Stimulated activated CD4-positive, alpha-beta T cell treated with anti-CD3 and anti-CD28 coated beads, Interleukin-12 subunit alpha, Interleukin-12 subunit beta, amount 100 ng/mL, for 24 hours (primary cell): ENCODE measurements around the gene SH3GL1.

ENCODE experiments used
- DNase-seq, 2 experiments: peaks; one replicate each; pipeline ENCODE4 v3.0.0-alpha.2; 2020; ENCODE audit warnings: low read depth in 2 of 2

Gene SH3GL1

GRCh38 chr19:4400135-4400936 is at the start of gene SH3GL1:
TSS of gene SH3GL1 (minus strand) at chr19:4400547. CDS start at chr19:4400368, 179 bp downstream.
- peak; percentile 87 to 91 for DNase-seq

- no peak for DNase-seq
These were observed 49.3 kb upstream of the SH3GL1 start for GRCh38 chr19:4449639-4450028.

- no peak for DNase-seq
These were observed 48.8 kb upstream of the SH3GL1 start for GRCh38 chr19:4449022-4449638.

- no peak for DNase-seq
These were observed 48.0 kb upstream of the SH3GL1 start for GRCh38 chr19:4448147-4448985.

- DNase-seq: no peak
These were observed 47.2 kb upstream of the SH3GL1 start for GRCh38 chr19:4447327-4448146.

GRCh38 chr19:4446704-4447200 is 46.4 kb upstream of the SH3GL1 start:
- DNase-seq: no peak

- DNase-seq: no peak
These were observed 45.8 kb upstream of the SH3GL1 start for GRCh38 chr19:4445963-4446703.

- no peak for DNase-seq
These were observed 44.7 kb upstream of the SH3GL1 start for GRCh38 chr19:4444765-4445741.

GRCh38 chr19:4443966-4444764 is 43.8 kb upstream of the SH3GL1 start:
- no peak for DNase-seq

- DNase-seq: no peak
These were observed 42.8 kb upstream of the SH3GL1 start for GRCh38 chr19:4443188-4443587.

GRCh38 chr19:4442819-4443146 is 42.4 kb upstream of the SH3GL1 start:
- DNase-seq: no peak

- no peak for DNase-seq
These were observed 41.9 kb upstream of the SH3GL1 start for GRCh38 chr19:4441994-4442818.

- no peak for DNase-seq
These were observed 38.9 kb upstream of the SH3GL1 start for GRCh38 chr19:4439243-4439642.

- DNase-seq: no peak
These were observed 36.8 kb upstream of the SH3GL1 start for GRCh38 chr19:4437103-4437502.

GRCh38 chr19:4436231-4436630 is 35.9 kb upstream of the SH3GL1 start:
- no peak for DNase-seq

GRCh38 chr19:4434391-4434790 is 34.0 kb upstream of the SH3GL1 start:
- DNase-seq: no peak

- DNase-seq: no peak
These were observed 32.7 kb upstream of the SH3GL1 start for GRCh38 chr19:4432918-4433506.
